ENCODE data around the gene MARCOL. TPM values are rescaled to one million over a fixed set of nuclear protein-coding genes. Genes with fewer than 3 reads are reported as not detected.

MARCOL gene
- total and polyA plus RNA-seq, 9 of the 15 experiments (the other 6 are each of a cell fraction or from before 2014, with no cell fraction given): not detected

DNA sequence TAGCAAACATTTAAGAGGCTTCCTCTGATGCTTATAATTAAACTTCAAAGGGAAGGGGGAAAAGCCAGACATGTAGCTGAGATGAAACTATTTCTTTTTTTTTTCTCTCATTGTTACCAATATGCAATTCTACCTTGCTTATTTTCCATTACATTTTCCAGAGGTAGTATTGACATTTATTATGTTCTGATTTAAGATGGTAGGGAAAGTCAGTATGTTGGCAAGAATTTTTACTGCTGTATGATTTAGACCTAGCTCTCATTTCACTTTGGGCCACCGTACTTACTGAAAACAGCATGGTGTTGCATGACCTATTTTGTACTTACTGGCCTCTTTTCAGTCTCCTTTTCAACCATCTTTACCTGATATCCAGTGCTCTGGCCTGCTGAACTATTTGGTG, 45.1 kb upstream of the MARCOL start (continued):
- TF ChIP-seq, protein P1, sequence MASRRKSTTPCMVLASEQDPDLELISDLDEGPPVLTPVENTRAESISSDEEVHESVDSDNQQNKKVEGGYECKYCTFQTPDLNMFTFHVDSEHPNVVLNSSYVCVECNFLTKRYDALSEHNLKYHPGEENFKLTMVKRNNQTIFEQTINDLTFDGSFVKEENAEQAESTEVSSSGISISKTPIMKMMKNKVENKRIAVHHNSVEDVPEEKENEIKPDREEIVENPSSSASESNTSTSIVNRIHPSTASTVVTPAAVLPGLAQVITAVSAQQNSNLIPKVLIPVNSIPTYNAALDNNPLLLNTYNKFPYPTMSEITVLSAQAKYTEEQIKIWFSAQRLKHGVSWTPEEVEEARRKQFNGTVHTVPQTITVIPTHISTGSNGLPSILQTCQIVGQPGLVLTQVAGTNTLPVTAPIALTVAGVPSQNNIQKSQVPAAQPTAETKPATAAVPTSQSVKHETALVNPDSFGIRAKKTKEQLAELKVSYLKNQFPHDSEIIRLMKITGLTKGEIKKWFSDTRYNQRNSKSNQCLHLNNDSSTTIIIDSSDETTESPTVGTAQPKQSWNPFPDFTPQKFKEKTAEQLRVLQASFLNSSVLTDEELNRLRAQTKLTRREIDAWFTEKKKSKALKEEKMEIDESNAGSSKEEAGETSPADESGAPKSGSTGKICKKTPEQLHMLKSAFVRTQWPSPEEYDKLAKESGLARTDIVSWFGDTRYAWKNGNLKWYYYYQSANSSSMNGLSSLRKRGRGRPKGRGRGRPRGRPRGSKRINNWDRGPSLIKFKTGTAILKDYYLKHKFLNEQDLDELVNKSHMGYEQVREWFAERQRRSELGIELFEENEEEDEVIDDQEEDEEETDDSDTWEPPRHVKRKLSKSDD (conservative IDR thresholded peaks at IDR 0.05; ENCODE audit: low read length): no peak
- TF ChIP-seq, protein P2, sequence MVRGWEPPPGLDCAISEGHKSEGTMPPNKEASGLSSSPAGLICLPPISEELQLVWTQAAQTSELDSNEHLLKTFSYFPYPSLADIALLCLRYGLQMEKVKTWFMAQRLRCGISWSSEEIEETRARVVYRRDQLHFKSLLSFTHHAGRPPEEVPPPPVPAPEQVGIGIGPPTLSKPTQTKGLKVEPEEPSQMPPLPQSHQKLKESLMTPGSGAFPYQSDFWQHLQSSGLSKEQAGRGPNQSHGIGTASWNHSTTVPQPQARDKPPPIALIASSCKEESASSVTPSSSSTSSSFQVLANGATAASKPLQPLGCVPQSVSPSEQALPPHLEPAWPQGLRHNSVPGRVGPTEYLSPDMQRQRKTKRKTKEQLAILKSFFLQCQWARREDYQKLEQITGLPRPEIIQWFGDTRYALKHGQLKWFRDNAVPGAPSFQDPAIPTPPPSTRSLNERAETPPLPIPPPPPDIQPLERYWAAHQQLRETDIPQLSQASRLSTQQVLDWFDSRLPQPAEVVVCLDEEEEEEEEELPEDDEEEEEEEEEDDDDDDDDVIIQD (CRISPR knock-in tag; IDR thresholded peaks at IDR 0.05): no peak
- no peak for TF ChIP-seq SP1 (CRISPR knock-in tag; IDR thresholded peaks at IDR 0.05)
- no peak for TF ChIP-seq KDM1A (IDR thresholded peaks at IDR 0.05)
- TF ChIP-seq SMARCE1 (IDR thresholded peaks at IDR 0.05): no peak
- TF ChIP-seq, protein P3, sequence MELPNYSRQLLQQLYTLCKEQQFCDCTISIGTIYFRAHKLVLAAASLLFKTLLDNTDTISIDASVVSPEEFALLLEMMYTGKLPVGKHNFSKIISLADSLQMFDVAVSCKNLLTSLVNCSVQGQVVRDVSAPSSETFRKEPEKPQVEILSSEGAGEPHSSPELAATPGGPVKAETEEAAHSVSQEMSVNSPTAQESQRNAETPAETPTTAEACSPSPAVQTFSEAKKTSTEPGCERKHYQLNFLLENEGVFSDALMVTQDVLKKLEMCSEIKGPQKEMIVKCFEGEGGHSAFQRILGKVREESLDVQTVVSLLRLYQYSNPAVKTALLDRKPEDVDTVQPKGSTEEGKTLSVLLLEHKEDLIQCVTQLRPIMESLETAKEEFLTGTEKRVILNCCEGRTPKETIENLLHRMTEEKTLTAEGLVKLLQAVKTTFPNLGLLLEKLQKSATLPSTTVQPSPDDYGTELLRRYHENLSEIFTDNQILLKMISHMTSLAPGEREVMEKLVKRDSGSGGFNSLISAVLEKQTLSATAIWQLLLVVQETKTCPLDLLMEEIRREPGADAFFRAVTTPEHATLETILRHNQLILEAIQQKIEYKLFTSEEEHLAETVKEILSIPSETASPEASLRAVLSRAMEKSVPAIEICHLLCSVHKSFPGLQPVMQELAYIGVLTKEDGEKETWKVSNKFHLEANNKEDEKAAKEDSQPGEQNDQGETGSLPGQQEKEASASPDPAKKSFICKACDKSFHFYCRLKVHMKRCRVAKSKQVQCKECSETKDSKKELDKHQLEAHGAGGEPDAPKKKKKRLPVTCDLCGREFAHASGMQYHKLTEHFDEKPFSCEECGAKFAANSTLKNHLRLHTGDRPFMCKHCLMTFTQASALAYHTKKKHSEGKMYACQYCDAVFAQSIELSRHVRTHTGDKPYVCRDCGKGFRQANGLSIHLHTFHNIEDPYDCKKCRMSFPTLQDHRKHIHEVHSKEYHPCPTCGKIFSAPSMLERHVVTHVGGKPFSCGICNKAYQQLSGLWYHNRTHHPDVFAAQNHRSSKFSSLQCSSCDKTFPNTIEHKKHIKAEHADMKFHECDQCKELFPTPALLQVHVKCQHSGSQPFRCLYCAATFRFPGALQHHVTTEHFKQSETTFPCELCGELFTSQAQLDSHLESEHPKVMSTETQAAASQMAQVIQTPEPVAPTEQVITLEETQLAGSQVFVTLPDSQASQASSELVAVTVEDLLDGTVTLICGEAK (IDR thresholded peaks at IDR 0.05): no peak
- TF ChIP-seq, protein P3 (CRISPR knock-in tag; IDR thresholded peaks at IDR 0.05): no peak
- no peak for TF ChIP-seq SAFB2 (IDR thresholded peaks at IDR 0.05; ENCODE audit: borderline replicate concordance, low read depth, low read length, severe bottlenecking)
- no peak for TF ChIP-seq HDAC3 (IDR thresholded peaks at IDR 0.05; ENCODE audit: borderline replicate concordance, partially characterized antibody)
- TF ChIP-seq ZBED1 (IDR thresholded peaks at IDR 0.05): no peak
- TF ChIP-seq ZEB2 (IDR thresholded peaks at IDR 0.05): no peak
